Measurements from ENCODE around the gene GUCA1A.

Gene GUCA1A

DNA sequence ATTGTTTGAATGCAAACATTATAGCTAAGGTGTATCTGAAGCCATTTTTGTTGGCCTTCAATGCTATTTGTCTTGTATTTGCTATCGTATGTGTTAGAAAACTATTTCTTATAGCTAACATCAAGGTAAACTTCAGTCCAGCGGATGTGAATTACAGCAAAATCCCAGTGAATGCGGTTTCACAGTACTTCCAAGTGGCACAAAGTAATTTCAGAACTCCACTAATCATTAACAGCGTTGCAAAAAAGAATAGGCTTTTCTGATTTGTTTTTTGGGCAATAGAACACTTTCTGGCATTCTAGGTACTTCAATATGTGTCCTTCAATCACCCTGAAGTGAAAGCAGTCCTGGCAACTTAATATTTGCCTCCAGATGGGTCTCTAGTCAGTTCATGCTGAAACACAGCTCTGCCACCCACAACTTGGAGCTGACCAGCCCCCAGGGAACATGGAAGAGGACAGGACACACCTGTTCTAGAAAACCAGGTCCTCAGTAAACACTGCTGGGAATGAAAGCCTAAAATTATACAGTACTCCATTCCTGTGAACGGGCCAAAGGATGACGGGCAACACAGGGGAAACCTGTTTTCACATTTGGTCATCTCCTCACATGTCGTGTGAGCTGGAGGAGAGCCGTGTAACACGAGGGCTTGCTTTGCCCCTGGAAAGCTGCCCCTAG lies 54.1 kb downstream of the GUCA1A start:
- CTCF ChIA-PET, result interaction anchor here (1.0 to 4.2 kb wide), 5 partner anchors 13 to 320 kb away, joined by 3 to 35 read pairs (median 7); no protein-coding TSS in a partner anchor
- no peak overlapping the region for H3K4me3 ChIP-seq (ENCODE audit: low read depth, low read length)
- no peak for DNase-seq (ENCODE audit: low read depth, low spot score)
- POLR2A ChIA-PET, result interaction anchor here (0.7 kb wide), 1 partner anchor 278 kb away, joined by 3 read pairs; no protein-coding TSS in a partner anchor
- TF ChIP-seq, protein P1, sequence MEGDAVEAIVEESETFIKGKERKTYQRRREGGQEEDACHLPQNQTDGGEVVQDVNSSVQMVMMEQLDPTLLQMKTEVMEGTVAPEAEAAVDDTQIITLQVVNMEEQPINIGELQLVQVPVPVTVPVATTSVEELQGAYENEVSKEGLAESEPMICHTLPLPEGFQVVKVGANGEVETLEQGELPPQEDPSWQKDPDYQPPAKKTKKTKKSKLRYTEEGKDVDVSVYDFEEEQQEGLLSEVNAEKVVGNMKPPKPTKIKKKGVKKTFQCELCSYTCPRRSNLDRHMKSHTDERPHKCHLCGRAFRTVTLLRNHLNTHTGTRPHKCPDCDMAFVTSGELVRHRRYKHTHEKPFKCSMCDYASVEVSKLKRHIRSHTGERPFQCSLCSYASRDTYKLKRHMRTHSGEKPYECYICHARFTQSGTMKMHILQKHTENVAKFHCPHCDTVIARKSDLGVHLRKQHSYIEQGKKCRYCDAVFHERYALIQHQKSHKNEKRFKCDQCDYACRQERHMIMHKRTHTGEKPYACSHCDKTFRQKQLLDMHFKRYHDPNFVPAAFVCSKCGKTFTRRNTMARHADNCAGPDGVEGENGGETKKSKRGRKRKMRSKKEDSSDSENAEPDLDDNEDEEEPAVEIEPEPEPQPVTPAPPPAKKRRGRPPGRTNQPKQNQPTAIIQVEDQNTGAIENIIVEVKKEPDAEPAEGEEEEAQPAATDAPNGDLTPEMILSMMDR (IDR thresholded peaks at IDR 0.05; ENCODE audit: insufficient read depth, low read length, missing control alignments), result no peak

DNA sequence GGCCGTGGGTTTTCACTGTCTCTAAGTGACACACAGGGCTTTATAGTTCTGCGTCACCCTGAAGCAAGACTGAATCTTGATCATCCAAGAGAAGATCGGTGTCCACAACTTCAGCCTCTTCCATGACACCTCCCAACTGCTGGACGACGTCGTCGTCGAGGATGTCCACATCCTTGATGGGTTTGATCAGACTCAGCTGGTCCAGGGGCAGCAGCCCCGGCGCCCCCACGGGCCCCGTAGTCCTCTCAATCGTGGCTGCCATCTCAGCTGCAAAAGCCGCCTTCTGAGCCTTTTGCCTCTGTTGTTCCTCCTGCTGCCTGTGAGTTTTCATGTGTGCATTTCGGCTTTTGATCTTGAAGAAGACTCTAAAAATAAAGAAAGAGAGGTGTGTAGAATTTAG lies 55.1 kb downstream of the GUCA1A start:
- no peak overlapping the region for H3K4me3 ChIP-seq (ENCODE audit: low read depth, low read length)
- TF ChIP-seq, protein P1 (IDR thresholded peaks at IDR 0.05; ENCODE audit: insufficient read depth, low read length, missing control alignments), result no peak
- DNase-seq (ENCODE audit: low read depth, low spot score), result no peak
- POLR2A ChIA-PET, result no interaction called here
- CTCF ChIA-PET, result interaction anchor here (3.7 kb wide), 1 partner anchor 319 kb away, joined by 35 read pairs; no protein-coding TSS in a partner anchor
